SK-N-MC (cell line): ENCODE measurements around the gene DLD.

Source experiments
- EZH2 ChIP-seq: fragments of 200-600 bp; sonication (generic); IDR thresholded peaks from one replicate; pipeline ENCODE4 v1.6.1; 2017; ENCODE audit warnings: antibody characterized with exemption
- POLR2AphosphoS5 ChIP-seq: IDR thresholded peaks from 2 replicates; pipeline ENCODE4 v1.6.1; 2012; ENCODE audit warnings: mild to moderate bottlenecking, low read depth, low read length, borderline replicate concordance

DNA sequence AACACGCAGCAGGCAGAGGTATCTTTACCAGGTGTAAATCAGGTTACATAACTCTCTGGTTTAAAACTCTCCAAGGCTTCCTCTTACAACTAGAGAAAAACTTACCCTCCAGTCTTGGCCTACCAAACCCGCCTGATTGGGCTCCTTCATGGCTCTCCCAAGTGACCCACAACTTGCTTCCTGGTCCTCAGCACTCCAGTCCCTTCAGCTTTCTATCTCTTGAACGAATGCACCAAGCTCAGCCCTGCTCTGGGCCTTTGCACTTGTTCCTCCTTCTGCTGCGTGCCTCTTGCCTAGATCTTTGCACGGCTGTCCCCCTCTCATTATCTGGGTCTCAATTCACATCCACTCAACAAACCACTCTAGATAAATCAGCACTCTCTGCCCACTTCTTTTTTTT lies 32.7 kb upstream of the DLD start:
- no peak for TF ChIP-seq POLR2AphosphoS5
- TF ChIP-seq EZH2 = no peak
